Measurements from ENCODE around the gene CHST15.
A peak's percentile ranks its signal among the peaks of the same experiment; 100 is the strongest.
"Not testable (repeated sequence)": the region's sequence is repeated elsewhere in the genome, so short reads cannot be mapped to it uniquely, and the experiment has no call there.

CHST15 gene

GRCh38 chr10:124099604-124100003 is 6.2 kb upstream of the CHST15 start:
- peaks cover 39% of the 10 kb centered on the region for H3K27me3 Mint-ChIP-seq (ENCODE audit: low read depth)
- H3K36me3 Mint-ChIP-seq (ENCODE audit: low read depth): no peaks in the 10 kb centered on the region
- no peak overlapping the region for H3K27ac Mint-ChIP-seq
- TF ChIP-seq CTCF (IDR thresholded peaks at IDR 0.05; ENCODE audit: unreplicated experiment in 3 of 3): no peak
- no peak overlapping the region for H3K4me3 Mint-ChIP-seq
- H3K9me3 Mint-ChIP-seq: no peaks in the 10 kb centered on the region
- H3K4me1 Mint-ChIP-seq: peaks cover 21% of the 10 kb centered on the region

GRCh38 chr10:124098575-124098974 is 5.2 kb upstream of the CHST15 start:
- TF ChIP-seq CTCF (IDR thresholded peaks at IDR 0.05; ENCODE audit: unreplicated experiment in 3 of 3): no peak
- no peaks in the 10 kb centered on the region for H3K9me3 Mint-ChIP-seq
- peaks cover 25% of the 10 kb centered on the region for H3K4me1 Mint-ChIP-seq
- peaks cover 36% of the 10 kb centered on the region for H3K27me3 Mint-ChIP-seq (ENCODE audit: low read depth)
- H3K4me3 Mint-ChIP-seq: no peak overlapping the region
- no peaks in the 10 kb centered on the region for H3K36me3 Mint-ChIP-seq (ENCODE audit: low read depth)
- no peak overlapping the region for H3K27ac Mint-ChIP-seq

GRCh38 chr10:124097883-124098282 is 4.5 kb upstream of the CHST15 start:
- H3K36me3 Mint-ChIP-seq (ENCODE audit: low read depth): no peaks in the 10 kb centered on the region
- H3K9me3 Mint-ChIP-seq: no peaks in the 10 kb centered on the region
- TF ChIP-seq CTCF (IDR thresholded peaks at IDR 0.05; ENCODE audit: unreplicated experiment in 3 of 3): no peak
- peak overlapping the region in 1 of 3 experiments; percentile 49 for H3K4me3 Mint-ChIP-seq
- H3K27me3 Mint-ChIP-seq (ENCODE audit: low read depth): peaks cover 36% of the 10 kb centered on the region
- H3K4me1 Mint-ChIP-seq: peaks cover 25% of the 10 kb centered on the region
- H3K27ac Mint-ChIP-seq: no peak overlapping the region

GRCh38 chr10:124096494-124096893 is 3.1 kb upstream of the CHST15 start:
- Mint-ChIP-seq H3K9me3 (no peaks in the 10 kb centered on the region), H3K36me3 (ENCODE audit: low read depth) (no peaks in the 10 kb centered on the region), H3K4me1 (peaks cover 25% of the 10 kb centered on the region), H3K27me3 (ENCODE audit: low read depth) (peaks cover 36% of the 10 kb centered on the region), H3K4me3 (peak overlapping the region in 2 of 3 experiments; percentile 36 to 70), H3K27ac (no peak overlapping the region)
- TF ChIP-seq CTCF (IDR thresholded peaks at IDR 0.05; ENCODE audit: unreplicated experiment in 3 of 3): no peak

GRCh38 chr10:124095801-124096200 is 2.4 kb upstream of the CHST15 start:
- H3K4me1 Mint-ChIP-seq: peaks cover 31% of the 10 kb centered on the region
- H3K9me3 Mint-ChIP-seq; H3K27ac Mint-ChIP-seq; H3K36me3 Mint-ChIP-seq (ENCODE audit: low read depth): not testable (repeated sequence)
- H3K27me3 Mint-ChIP-seq (ENCODE audit: low read depth): peaks cover 43% of the 10 kb centered on the region
- H3K4me3 Mint-ChIP-seq: peak overlapping the region in 2 of 3 experiments; percentile 36 to 70

- peaks cover 48% of the 10 kb centered on the region for H3K27me3 Mint-ChIP-seq (ENCODE audit: low read depth)
- no peaks in the 10 kb centered on the region for H3K9me3 Mint-ChIP-seq
- no peaks in the 10 kb centered on the region for H3K36me3 Mint-ChIP-seq (ENCODE audit: low read depth)
- peak overlapping the region; percentile 82 to 88 (median 86) for H3K4me3 Mint-ChIP-seq
- TF ChIP-seq CTCF (IDR thresholded peaks at IDR 0.05; ENCODE audit: unreplicated experiment in 3 of 3): no peak
- peaks cover 38% of the 10 kb centered on the region for H3K4me1 Mint-ChIP-seq
- peak overlapping the region in 2 of 3 experiments; percentile 51 to 76 for H3K27ac Mint-ChIP-seq
These were observed 1.7 kb upstream of the CHST15 start for GRCh38 chr10:124095096-124095495.
